T-helper 1 cell treated with Interleukin-12 subunit alpha and Interleukin-12 subunit beta and Interleukin-4 antibody, amounts not matched to agents 30 μg/mL and 1 μg/mL, for 36 hours (primary cell): ENCODE measurements around the gene CTSW.

ENCODE experiments used
- H3K27ac Mint-ChIP-seq: one replicate; pipeline ENCODE4 v1.8.0; 2021; ENCODE audit warnings: mild to moderate bottlenecking, mixed read lengths
- H3K27me3 Mint-ChIP-seq: one replicate; pipeline ENCODE4 v1.8.0; 2021; ENCODE audit warnings: low read depth, mixed read lengths
- H3K36me3 Mint-ChIP-seq: one replicate; pipeline ENCODE4 v1.8.0; 2021; ENCODE audit warnings: low read depth, mixed read lengths
- H3K4me1 Mint-ChIP-seq: one replicate; pipeline ENCODE4 v1.8.0; 2021; ENCODE audit warnings: low read depth, mixed read lengths
- H3K4me3 Mint-ChIP-seq: one replicate; pipeline ENCODE4 v1.8.0; 2021; ENCODE audit warnings: mild to moderate bottlenecking, moderate library complexity, mixed read lengths
- H3K9me3 Mint-ChIP-seq: one replicate; pipeline ENCODE4 v1.8.0; 2021; ENCODE audit warnings: mixed read lengths

Gene CTSW

GRCh38 chr11:65911682-65912568, 32.3 kb downstream of the CTSW start:
- Mint-ChIP-seq H3K9me3 (no peaks in the 10 kb centered on the region), H3K4me1 (peaks cover 22% of the 10 kb centered on the region), H3K36me3 (peaks cover 11% of the 10 kb centered on the region), H3K27me3 (peaks cover 2% of the 10 kb centered on the region), H3K27ac (no peak overlapping the region), H3K4me3 (no peak overlapping the region)

- peaks cover 26% of the 10 kb centered on the region for H3K4me1 Mint-ChIP-seq
- H3K27ac Mint-ChIP-seq = no peak overlapping the region
- no peak overlapping the region for H3K4me3 Mint-ChIP-seq
Observed at GRCh38 chr11:65912845-65913244, 33.2 kb downstream of the CTSW start.

DNA sequence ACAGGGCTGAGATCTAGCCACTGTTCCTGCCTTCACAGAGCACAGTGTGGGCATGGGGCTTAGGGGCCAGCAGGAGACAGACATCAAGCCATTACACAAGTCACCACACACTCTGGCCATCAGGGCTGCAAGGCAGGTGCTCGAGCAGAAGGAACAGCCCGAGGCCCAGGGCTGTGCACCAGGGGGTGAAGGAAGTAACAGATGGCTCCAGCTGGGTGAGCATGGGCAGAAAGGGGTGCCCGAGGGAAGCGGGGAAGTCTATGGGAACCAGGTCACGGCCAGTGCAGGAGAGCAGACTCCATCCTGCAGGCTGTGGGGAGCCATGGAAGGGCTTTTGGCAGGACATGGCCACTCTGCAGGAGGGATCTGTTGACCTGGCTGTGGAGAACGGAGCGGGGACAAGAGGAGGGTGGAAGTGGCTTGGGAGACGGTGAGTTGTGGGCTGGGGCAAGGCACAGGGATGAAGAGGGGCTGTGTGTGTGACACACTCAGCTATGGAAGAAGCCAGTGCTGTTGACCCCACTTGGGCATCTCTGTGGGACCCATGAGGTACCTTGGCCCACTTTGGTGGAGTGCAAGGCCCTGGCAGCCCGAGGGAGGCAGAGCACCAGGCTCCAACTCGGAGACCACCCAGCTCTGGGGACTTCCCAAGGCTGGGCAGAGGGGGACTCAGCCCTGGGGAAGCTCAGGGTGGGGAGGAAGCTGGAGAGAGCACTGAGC, 35.6 kb downstream of the CTSW start:
- Mint-ChIP-seq H3K27ac (no peak overlapping the region), H3K27me3 (no peaks in the 10 kb centered on the region), H3K4me3 (peak overlapping the region; percentile 44), H3K36me3 (peaks cover 15% of the 10 kb centered on the region), H3K9me3 (no peaks in the 10 kb centered on the region), H3K4me1 (peaks cover 21% of the 10 kb centered on the region)

More at GRCh38 chr11:65912845-65913244, 33.2 kb downstream of the CTSW start:
- Mint-ChIP-seq H3K36me3 (peaks cover 12% of the 10 kb centered on the region), H3K9me3 (no peaks in the 10 kb centered on the region), H3K27me3 (no peaks in the 10 kb centered on the region)

DNA sequence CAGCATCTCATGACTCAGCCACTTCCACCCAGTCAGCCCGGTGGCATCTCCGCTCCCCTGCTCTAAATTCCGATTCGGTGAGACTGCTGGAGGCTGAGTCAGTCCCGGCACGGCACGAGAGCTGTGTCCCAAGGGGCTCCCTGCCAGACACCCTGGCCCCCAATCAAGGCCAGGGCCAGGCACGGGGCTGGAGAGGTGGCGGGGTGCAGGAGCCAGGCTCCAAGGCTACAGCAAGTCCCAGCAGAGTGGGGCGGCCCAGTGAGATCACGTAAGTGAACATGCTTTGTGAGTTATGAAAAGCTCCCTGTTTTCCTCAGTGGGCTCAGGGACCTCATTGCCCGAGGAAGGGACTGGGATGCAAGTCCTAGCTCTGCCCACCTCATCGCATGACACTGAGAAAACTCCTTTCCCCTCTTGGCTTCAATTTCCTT, 36.2 kb downstream of the CTSW start:
- Mint-ChIP-seq H3K36me3 (peaks cover 15% of the 10 kb centered on the region), H3K27me3 (no peaks in the 10 kb centered on the region), H3K4me1 (peaks cover 21% of the 10 kb centered on the region), H3K9me3 (no peaks in the 10 kb centered on the region), H3K4me3 (no peak overlapping the region), H3K27ac (no peak overlapping the region)

DNA sequence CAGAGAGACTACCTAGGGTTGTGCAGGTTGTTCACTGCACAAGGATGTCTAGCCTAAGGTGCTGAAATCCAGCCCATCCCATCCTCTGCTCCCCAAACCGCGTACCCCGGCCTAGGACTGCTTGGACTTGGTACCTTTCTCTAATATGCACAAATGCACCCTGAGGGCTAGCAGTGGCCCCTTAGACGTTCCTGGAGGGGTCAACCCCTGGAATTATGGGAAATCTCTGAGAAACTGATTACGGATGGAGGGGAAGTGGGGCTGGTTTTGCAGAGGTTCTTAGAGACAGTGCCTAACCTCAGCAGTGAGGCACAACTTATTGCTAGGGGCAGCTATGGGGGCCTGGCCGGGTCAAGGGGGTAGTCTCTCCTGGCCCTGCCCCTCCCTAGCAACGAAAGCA, 36.8 kb downstream of the CTSW start:
- Mint-ChIP-seq H3K9me3 (no peaks in the 10 kb centered on the region), H3K4me1 (peaks cover 20% of the 10 kb centered on the region), H3K36me3 (peaks cover 15% of the 10 kb centered on the region), H3K4me3 (peak overlapping the region; percentile 85), H3K27me3 (no peaks in the 10 kb centered on the region), H3K27ac (no peak overlapping the region)

DNA sequence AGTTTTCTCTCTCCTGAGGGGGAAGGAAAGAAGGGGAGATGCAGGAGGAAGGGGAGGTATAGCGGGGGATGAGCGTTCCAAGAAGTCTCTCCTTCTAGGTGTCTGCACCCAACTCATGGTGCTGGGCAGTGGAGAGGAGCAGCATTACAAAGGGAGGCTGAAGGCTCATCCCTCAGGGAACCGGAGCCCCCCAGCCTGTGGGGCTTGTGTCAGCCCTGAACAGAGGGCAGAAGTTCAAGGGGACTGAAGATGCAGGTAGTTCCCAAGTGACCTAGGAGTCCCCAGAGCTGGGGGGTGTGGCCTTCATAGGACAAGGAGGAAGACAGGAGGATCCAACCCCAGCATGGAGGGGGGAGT, 37.4 kb downstream of the CTSW start:
- H3K27ac Mint-ChIP-seq = no peak overlapping the region
- H3K36me3 Mint-ChIP-seq = peaks cover 16% of the 10 kb centered on the region
- no peaks in the 10 kb centered on the region for H3K9me3 Mint-ChIP-seq
- H3K4me1 Mint-ChIP-seq = peaks cover 20% of the 10 kb centered on the region
- no peaks in the 10 kb centered on the region for H3K27me3 Mint-ChIP-seq
- H3K4me3 Mint-ChIP-seq = peak overlapping the region; percentile 85

- Mint-ChIP-seq H3K27me3 (no peaks in the 10 kb centered on the region), H3K4me1 (peaks cover 20% of the 10 kb centered on the region), H3K9me3 (no peaks in the 10 kb centered on the region), H3K4me3 (peak overlapping the region; percentile 85), H3K27ac (no peak overlapping the region), H3K36me3 (peaks cover 21% of the 10 kb centered on the region)
Observed at GRCh38 chr11:65917434-65918210, 38.0 kb downstream of the CTSW start.

- peaks cover 22% of the 10 kb centered on the region for H3K4me1 Mint-ChIP-seq
Observed at GRCh38 chr11:65918211-65919140, 38.8 kb downstream of the CTSW start, which contains the start of gene C11orf68. TSS of gene C11orf68 (minus strand) at chr11:65919062. CDS start at chr11:65919031, 31 bp downstream.

DNA sequence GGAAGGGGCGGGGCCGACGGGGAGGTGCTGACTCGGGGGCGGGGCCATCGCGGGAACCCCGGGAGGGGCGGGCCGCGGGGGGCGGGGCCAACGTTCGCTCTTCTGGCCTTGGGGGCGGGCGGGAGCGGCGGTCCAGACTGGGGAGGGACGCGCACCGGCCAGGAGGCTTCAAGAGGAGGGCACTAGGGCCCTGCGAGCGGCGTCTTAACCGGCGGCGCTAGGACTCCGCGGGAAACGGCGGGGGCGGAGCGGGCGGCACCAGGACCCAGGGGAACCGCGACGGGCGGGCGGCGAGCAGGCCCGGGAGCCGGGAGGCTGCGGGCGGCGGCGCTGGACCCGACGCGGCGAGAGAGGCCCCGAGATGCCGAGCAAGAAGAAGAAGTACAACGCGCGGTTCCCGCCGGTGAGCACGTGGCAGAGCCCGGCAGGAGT, 39.5 kb downstream of the CTSW start, which contains the start of gene DRAP1:
TSS of gene DRAP1 (plus strand) at position 286 of the 432 bp plus-strand sequence. CDS start at position 362, 76 bp downstream.
- Mint-ChIP-seq H3K4me3 (peak within 1 kb of the TSS; percentile 92), H3K36me3 (peaks cover 29% of the 10 kb centered on the region), H3K27ac (peak within 1 kb of the TSS; percentile 86)

More at GRCh38 chr11:65918211-65919140, 38.8 kb downstream of the CTSW start, which contains the start of gene C11orf68:
- Mint-ChIP-seq H3K4me3 (peak within 1 kb of the TSS; percentile 92), H3K27ac (peak within 1 kb of the TSS; percentile 86), H3K9me3 (no peaks in the 10 kb centered on the region), H3K27me3 (no peaks in the 10 kb centered on the region), H3K36me3 (peaks cover 29% of the 10 kb centered on the region)

DNA sequence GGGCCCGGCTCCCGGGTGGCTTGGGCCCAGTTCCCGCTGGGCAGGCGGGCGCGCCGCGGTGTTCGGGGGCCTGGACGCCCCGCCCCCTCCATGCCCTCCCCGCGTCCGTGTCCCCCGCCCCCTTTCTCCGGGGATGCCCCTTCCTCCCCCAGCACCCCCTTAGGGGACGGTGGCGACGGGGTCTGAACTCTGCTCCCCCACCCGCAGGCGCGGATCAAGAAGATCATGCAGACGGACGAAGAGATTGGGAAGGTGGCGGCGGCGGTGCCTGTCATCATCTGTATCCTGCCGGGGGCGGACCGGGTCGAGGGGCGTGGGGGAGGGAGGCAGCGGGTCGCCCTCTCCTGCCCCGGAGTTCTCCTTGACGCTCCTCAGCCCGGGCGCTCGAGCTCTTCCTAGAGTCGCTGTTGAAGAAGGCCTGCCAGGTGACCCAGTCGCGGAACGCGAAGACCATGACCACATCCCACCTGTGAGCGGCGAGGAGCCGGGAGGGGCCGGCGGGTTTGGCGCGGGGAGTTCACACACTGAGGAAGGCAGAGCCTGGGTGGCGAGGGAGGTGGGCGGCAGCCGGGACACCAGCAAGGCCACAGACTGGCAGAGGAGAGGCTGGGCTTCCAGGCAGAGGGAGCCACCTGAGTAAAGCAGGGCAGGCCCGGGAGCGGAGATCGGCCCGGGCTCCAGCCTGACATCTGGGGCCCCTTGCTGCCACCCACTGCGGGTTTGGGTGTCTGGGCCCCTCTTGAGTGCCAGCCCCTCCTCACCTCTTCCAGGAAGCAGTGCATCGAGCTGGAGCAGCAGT, 40.1 kb downstream of the CTSW start:
- H3K4me1 Mint-ChIP-seq = peaks cover 22% of the 10 kb centered on the region
- no peaks in the 10 kb centered on the region for H3K9me3 Mint-ChIP-seq
- no peaks in the 10 kb centered on the region for H3K27me3 Mint-ChIP-seq
- H3K4me3 Mint-ChIP-seq = peak overlapping the region; percentile 92
- H3K36me3 Mint-ChIP-seq = peaks cover 29% of the 10 kb centered on the region
- H3K27ac Mint-ChIP-seq = peak overlapping the region; percentile 86

More for the DNA sequence above, 39.5 kb downstream of the CTSW start, which contains the start of gene DRAP1:
- H3K27me3 Mint-ChIP-seq = no peaks in the 10 kb centered on the region
- H3K4me1 Mint-ChIP-seq = peaks cover 22% of the 10 kb centered on the region
- no peaks in the 10 kb centered on the region for H3K9me3 Mint-ChIP-seq

- Mint-ChIP-seq H3K9me3 (no peaks in the 10 kb centered on the region), H3K27me3 (no peaks in the 10 kb centered on the region), H3K36me3 (peaks cover 24% of the 10 kb centered on the region)
Observed at GRCh38 chr11:65920372-65920802, 40.8 kb downstream of the CTSW start.

DNA sequence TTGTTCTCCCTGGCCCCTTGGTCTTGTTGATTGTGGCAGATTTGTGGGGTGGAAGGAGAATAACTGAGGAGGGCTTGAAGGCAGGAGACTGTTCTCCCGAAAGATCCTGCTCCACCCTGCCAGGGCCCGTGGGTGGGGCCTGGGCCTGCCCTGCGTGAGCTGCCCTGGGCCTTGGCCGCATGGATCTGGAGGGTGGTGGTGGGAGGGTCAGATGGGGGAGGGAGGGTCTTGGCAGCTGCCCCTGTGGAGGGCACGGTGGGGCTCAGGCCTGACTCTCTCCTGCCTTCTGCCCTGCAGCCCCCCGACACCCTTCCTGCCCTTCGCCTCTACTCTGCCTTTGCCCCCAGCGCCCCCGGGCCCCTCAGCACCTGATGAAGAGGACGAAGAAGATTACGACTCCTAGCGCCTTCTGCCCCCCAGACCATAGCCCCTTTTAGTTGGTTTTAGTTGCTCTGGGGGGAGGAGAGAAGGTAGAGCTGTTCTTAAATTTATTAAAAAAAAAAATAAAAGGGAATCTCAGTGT, 41.5 kb downstream of the CTSW start:
- Mint-ChIP-seq H3K36me3 (peaks cover 24% of the 10 kb centered on the region), H3K4me3 (peak overlapping the region; percentile 92), H3K27ac (no peak overlapping the region), H3K27me3 (no peaks in the 10 kb centered on the region), H3K4me1 (peaks cover 18% of the 10 kb centered on the region), H3K9me3 (no peaks in the 10 kb centered on the region)

More at GRCh38 chr11:65920372-65920802, 40.8 kb downstream of the CTSW start:
- Mint-ChIP-seq H3K4me3 (peak overlapping the region; percentile 92), H3K27ac (peak overlapping the region; percentile 86), H3K4me1 (peaks cover 16% of the 10 kb centered on the region)
